Stimulated activated naive B cell treated with anti-CD40 and anti-IgM and Interleukin-4, amounts not matched to agents 10 μg/mL and 1 μg/mL and 100 μg/mL, for 72 hours (primary cell): ENCODE measurements around the gene SLC44A4.
A peak's percentile ranks its signal among the peaks of the same experiment; 100 is the strongest.
"Not testable (repeated sequence)": the region's sequence is repeated elsewhere in the genome, so short reads cannot be mapped to it uniquely, and the experiment has no call there.

Source experiments
- ATAC-seq, 2 donors: fragments of 150-1000 bp; cut with Tn5 transposase; replicated peaks; 2 replicates each; pipeline ENCODE4 v1.10.0; 2021; ENCODE audit warnings: moderate library complexity in 1 of 2
- DNase-seq: peaks from one replicate; pipeline ENCODE4 v3.0.0; 2021
- H3K27ac Mint-ChIP-seq: one replicate; pipeline ENCODE4 v1.8.0; 2022; ENCODE audit warnings: mild to moderate bottlenecking, mixed read lengths
- H3K27me3 Mint-ChIP-seq, 2 donors: one replicate each; pipeline ENCODE4 v1.8.0; 2022; ENCODE audit warnings: mixed read lengths in 2 of 2
- H3K36me3 Mint-ChIP-seq, 2 donors: one replicate each; pipeline ENCODE4 v1.8.0; 2022; ENCODE audit warnings: mixed read lengths in 2 of 2, mild to moderate bottlenecking in 1 of 2
- H3K4me1 Mint-ChIP-seq, 2 donors: one replicate each; pipeline ENCODE4 v1.8.0; 2022; ENCODE audit warnings: mixed read lengths in 2 of 2, mild to moderate bottlenecking in 1 of 2
- H3K4me3 Mint-ChIP-seq, 2 donors: one replicate each; pipeline ENCODE4 v1.8.0; 2022; ENCODE audit warnings: mild to moderate bottlenecking in 2 of 2, mixed read lengths in 2 of 2, moderate library complexity in 1 of 2
- H3K9me3 Mint-ChIP-seq, 2 donors: one replicate each; pipeline ENCODE4 v1.8.0; 2022; ENCODE audit warnings: mixed read lengths in 2 of 2, mild to moderate bottlenecking in 1 of 2

Gene SLC44A4

DNA sequence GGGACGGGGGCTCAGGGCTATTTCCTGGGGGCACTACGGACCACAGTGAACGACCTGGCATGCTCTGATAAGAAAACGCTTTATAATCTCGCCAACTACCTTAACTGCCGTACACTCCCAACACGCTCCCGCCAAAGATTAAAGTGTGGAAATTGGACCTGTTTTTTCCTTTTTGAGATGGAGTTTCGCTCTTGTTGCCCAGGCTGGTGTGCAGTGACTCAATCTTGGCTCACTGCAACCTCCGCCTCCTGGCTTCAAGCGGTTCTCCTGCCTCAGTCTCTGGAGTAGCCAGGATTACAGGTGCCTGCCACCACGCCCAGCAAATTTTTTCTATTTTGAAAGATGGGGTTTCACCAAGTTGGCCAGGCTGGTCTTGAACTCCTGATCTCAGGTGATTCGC, 346 bp upstream of the SLC44A4 start:
- H3K36me3 Mint-ChIP-seq, result peaks cover 36 to 45% of the 10 kb centered on the region in 2 donors
- peak overlapping the region; percentile 51 for H3K27ac Mint-ChIP-seq
- DNase-seq, result no peak
- H3K4me1 Mint-ChIP-seq, result peaks cover 0 to 1% of the 10 kb centered on the region in 2 donors
- no peaks in the 10 kb centered on the region for H3K9me3 Mint-ChIP-seq
- no peak overlapping the region for H3K4me3 Mint-ChIP-seq
- no peaks in the 10 kb centered on the region for H3K27me3 Mint-ChIP-seq
- ATAC-seq, result no peak

- DNase-seq (no peak), ATAC-seq (no peak)
- no peaks in the 10 kb centered on the region for H3K9me3 Mint-ChIP-seq
Observed at GRCh38 chr6:31878222-31878621, 575 bp downstream of the SLC44A4 start.

GRCh38 chr6:31877651-31878161, 1.1 kb downstream of the SLC44A4 start:
- Mint-ChIP-seq H3K27ac (no peak overlapping the region), H3K4me3 (no peak overlapping the region), H3K4me1 (peaks cover 0 to 1% of the 10 kb centered on the region in 2 donors), H3K9me3 (no peaks in the 10 kb centered on the region), H3K27me3 (no peaks in the 10 kb centered on the region), H3K36me3 (peaks cover 27 to 33% of the 10 kb centered on the region in 2 donors)
- ATAC-seq (peak in 1 of 2 donors; percentile 8), DNase-seq (no peak)

More at GRCh38 chr6:31878222-31878621, 575 bp downstream of the SLC44A4 start:
- H3K4me3 Mint-ChIP-seq, result no peak overlapping the region
- peak overlapping the region; percentile 79 for H3K27ac Mint-ChIP-seq
- H3K27me3 Mint-ChIP-seq, result no peaks in the 10 kb centered on the region
- peaks cover 32 to 38% of the 10 kb centered on the region in 2 donors for H3K36me3 Mint-ChIP-seq
- peaks cover 0 to 1% of the 10 kb centered on the region in 2 donors for H3K4me1 Mint-ChIP-seq

- DNase-seq (no peak), ATAC-seq (no peak)
- Mint-ChIP-seq H3K4me1 (peaks cover 0 to 1% of the 10 kb centered on the region in 2 donors), H3K27ac (no peak overlapping the region), H3K4me3 (no peak overlapping the region), H3K9me3 (no peaks in the 10 kb centered on the region), H3K27me3 (no peaks in the 10 kb centered on the region), H3K36me3 (peaks cover 23 to 28% of the 10 kb centered on the region in 2 donors)
Observed at GRCh38 chr6:31877125-31877650, 1.6 kb downstream of the SLC44A4 start.

GRCh38 chr6:31876357-31876756, 2.4 kb downstream of the SLC44A4 start:
- Mint-ChIP-seq H3K27ac (no peak overlapping the region), H3K36me3 (peaks cover 18 to 21% of the 10 kb centered on the region in 2 donors)

DNA sequence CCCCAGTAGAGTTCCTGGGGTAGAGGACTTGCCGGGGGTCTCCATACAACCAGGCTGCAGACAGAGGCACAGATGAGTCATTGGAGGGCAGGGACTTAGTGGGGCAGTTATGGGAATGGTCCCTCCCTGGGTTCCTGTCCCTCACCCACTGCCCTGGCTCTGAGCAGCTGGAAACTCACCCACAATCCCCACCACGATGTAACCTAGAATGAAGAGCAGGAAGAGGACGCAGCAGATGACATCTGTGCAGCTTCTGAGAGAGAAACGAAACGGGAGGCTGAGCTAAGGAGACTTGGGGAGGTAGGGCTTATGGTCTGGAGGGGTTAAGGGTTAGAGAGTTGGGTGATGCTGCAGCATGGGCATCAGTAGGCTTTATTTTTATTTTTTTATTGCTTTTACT, 2.9 kb downstream of the SLC44A4 start:
- peaks cover 4 to 6% of the 10 kb centered on the region in 2 donors for H3K27me3 Mint-ChIP-seq
- H3K4me3 Mint-ChIP-seq, result no peak overlapping the region
- ATAC-seq, result no peak
- H3K4me1 Mint-ChIP-seq, result no peaks in the 10 kb centered on the region
- no peak for DNase-seq
- H3K36me3 Mint-ChIP-seq, result peaks cover 14 to 16% of the 10 kb centered on the region in 2 donors
- H3K9me3 Mint-ChIP-seq, result no peaks in the 10 kb centered on the region
- H3K27ac Mint-ChIP-seq, result no peak overlapping the region

More at GRCh38 chr6:31876357-31876756, 2.4 kb downstream of the SLC44A4 start:
- no peak overlapping the region for H3K4me3 Mint-ChIP-seq
- peaks cover 0 to 1% of the 10 kb centered on the region in 2 donors for H3K4me1 Mint-ChIP-seq
- DNase-seq (no peak), ATAC-seq (no peak)
- no peaks in the 10 kb centered on the region for H3K9me3 Mint-ChIP-seq
- peaks cover 4 to 6% of the 10 kb centered on the region in 2 donors for H3K27me3 Mint-ChIP-seq

GRCh38 chr6:31874836-31875572, 3.8 kb downstream of the SLC44A4 start:
- H3K36me3 Mint-ChIP-seq, result peaks cover 10 to 11% of the 10 kb centered on the region in 2 donors
- H3K9me3 Mint-ChIP-seq, result no peaks in the 10 kb centered on the region
- no peaks in the 10 kb centered on the region for H3K4me1 Mint-ChIP-seq
- H3K27me3 Mint-ChIP-seq, result peaks cover 4 to 6% of the 10 kb centered on the region in 2 donors
- peak overlapping the region; percentile 20 for H3K27ac Mint-ChIP-seq
- no peak overlapping the region for H3K4me3 Mint-ChIP-seq
- ATAC-seq (no peak), DNase-seq (no peak)

DNA sequence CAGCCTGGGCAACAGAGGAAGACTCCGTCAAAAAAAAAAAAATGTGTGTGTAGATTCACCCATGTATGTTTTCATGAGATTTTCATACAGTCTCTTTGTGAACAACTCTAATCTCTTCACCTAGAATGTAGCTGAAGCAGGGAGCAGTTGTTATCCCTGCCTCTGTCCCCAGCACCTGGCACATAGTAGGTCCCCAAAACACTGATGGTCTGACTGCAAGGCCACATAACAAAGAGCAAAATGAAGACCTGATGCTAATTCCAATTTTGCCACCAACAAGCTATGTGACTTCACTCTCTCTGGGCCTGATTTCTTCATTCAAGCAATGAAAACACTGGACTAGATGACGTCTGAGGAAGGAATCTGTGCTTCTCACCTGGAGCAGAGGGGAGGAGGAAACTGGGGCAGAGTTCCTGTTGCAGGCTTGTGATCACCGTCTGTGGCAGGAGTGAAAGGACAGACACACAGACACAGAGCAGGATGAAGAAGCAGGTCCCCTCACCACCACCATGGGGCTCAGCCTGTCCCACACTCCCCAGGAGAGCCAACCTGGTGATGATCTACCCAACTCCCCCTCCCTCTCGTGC, 4.6 kb downstream of the SLC44A4 start:
- Mint-ChIP-seq H3K4me1 (no peaks in the 10 kb centered on the region), H3K27ac (no peak overlapping the region), H3K9me3 (no peaks in the 10 kb centered on the region), H3K27me3 (peaks cover 6 to 7% of the 10 kb centered on the region in 2 donors), H3K36me3 (peaks cover 2 to 3% of the 10 kb centered on the region in 2 donors), H3K4me3 (no peak overlapping the region)
- no peak for DNase-seq
- ATAC-seq, result no peak

DNA sequence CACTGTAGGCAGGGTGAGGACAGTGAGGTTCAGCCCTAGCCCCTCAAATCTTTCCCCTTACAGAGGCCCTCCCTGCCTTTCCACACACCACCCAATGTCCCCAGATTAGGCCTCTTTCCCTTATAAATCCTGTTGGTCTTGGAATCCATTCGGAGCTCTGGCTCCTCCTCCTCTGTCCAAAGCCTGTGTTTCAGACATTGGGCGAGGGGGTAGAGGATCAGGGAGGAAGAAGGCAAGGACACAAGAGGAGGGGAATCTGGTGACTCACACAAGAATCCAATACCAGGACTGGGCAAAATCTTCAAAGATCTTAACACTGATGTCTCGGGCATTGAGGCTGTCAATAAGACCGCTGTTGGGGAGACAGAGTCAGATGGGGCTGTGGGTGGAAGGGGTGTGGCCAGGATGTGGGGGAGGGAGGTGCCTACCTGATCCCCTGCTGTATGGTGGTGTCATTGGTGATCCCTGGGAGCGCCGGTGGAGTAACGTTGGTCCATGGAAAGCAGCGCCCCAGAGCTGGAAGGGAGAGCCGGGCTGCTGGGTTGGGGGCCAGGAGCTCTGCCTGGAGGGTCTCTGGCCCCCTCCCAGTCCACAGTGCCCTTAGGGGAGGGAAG, 7.6 kb downstream of the SLC44A4 start:
- Mint-ChIP-seq H3K9me3 (no peaks in the 10 kb centered on the region), H3K4me1 (no peaks in the 10 kb centered on the region), H3K27ac (peak overlapping the region; percentile 25), H3K36me3 (no peaks in the 10 kb centered on the region), H3K27me3 (peaks cover 6 to 11% of the 10 kb centered on the region in 2 donors), H3K4me3 (no peak overlapping the region)
- DNase-seq (no peak), ATAC-seq (no peak)

- Mint-ChIP-seq H3K4me1 (no peaks in the 10 kb centered on the region), H3K4me3 (no peak overlapping the region), H3K27ac (no peak overlapping the region), H3K27me3 (peaks cover 6 to 11% of the 10 kb centered on the region in 2 donors), H3K9me3 (no peaks in the 10 kb centered on the region), H3K36me3 (no peaks in the 10 kb centered on the region)
- no peak for DNase-seq
- ATAC-seq, result peak in 1 of 2 donors; percentile 41
Observed at GRCh38 chr6:31870385-31870921, 8.3 kb downstream of the SLC44A4 start.

- H3K36me3 Mint-ChIP-seq, result no peaks in the 10 kb centered on the region
- no peak for ATAC-seq
- H3K27ac Mint-ChIP-seq, result no peak overlapping the region
- peaks cover 6 to 11% of the 10 kb centered on the region in 2 donors for H3K27me3 Mint-ChIP-seq
- no peak for DNase-seq
- H3K9me3 Mint-ChIP-seq, result no peaks in the 10 kb centered on the region
- H3K4me3 Mint-ChIP-seq, result no peak overlapping the region
- peaks cover 4 to 9% of the 10 kb centered on the region in 2 donors for H3K4me1 Mint-ChIP-seq
Observed at GRCh38 chr6:31869343-31869742, 9.5 kb downstream of the SLC44A4 start.

GRCh38 chr6:31868658-31868971, 10.2 kb downstream of the SLC44A4 start:
- H3K9me3 Mint-ChIP-seq, DNase-seq, H3K36me3 Mint-ChIP-seq, ATAC-seq, H3K27ac Mint-ChIP-seq, H3K4me3 Mint-ChIP-seq: not testable (repeated sequence)
- H3K4me1 Mint-ChIP-seq, result peaks cover 5 to 17% of the 10 kb centered on the region in 2 donors
- peaks cover 6 to 11% of the 10 kb centered on the region in 2 donors for H3K27me3 Mint-ChIP-seq

DNA sequence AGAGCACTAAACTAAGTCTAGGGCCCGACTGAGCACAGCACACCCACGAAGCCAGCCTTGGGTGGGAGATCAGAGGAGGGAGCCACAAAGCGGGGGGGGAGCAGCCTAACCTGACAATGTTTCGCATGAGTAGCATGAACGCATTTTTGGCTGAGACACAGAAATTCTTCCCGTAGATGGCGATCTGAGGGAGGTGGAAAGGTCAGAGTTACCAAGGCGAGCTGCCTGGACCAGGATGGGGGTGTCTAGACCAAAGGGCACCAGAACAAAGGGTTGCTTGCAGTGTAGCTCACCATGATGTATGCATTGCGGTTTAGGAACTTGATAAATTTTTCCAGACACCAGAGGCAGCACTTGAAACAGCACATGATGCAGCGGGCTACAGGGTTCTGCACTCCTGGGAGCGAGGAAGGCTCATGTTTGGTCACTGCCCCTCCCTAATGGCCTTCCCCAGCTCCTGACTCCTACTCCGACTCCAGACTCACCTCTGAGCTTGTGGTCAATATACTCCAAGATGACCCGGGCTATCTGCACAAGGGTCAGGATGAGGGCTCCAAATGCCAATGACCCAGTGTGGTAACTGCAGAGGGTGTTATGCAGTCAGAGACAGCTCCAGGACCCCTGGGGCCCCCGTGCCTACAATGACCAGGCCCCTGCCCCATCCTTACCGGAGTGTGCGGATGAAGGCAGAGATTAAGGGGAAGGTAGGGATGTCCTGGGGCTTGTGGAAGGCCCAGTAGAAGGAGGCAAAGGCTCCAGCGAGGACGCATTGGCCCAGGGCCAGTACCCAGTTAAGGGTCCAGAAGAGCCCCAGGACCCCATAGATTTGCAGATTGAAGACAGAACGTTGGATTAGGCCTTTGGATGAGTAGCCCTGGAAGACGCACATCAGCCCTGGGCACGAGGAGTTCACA, 13.3 kb downstream of the SLC44A4 start:
- peak overlapping the region; percentile 25 for H3K27ac Mint-ChIP-seq
- peaks cover 18 to 36% of the 10 kb centered on the region in 2 donors for H3K4me1 Mint-ChIP-seq
- no peaks in the 10 kb centered on the region for H3K9me3 Mint-ChIP-seq
- H3K27me3 Mint-ChIP-seq, result peaks cover 0 to 6% of the 10 kb centered on the region in 2 donors
- H3K36me3 Mint-ChIP-seq, result peaks cover 4 to 13% of the 10 kb centered on the region in 2 donors
- H3K4me3 Mint-ChIP-seq, result no peak overlapping the region
- no peak for ATAC-seq
- DNase-seq, result no peak
